GM11168 (cell line): ENCODE results near the gene PDE6B.

Source experiments
- in situ Hi-C: fragments of 300-500 bp; cut with MboI; formaldehyde crosslinking; loops from one replicate; pipeline ENCODE4 v1.12.0; 2022; ENCODE audit warnings: low sequenced_read_pairs; ENCODE audit not compliant: unreplicated experiment

PDE6B gene

DNA sequence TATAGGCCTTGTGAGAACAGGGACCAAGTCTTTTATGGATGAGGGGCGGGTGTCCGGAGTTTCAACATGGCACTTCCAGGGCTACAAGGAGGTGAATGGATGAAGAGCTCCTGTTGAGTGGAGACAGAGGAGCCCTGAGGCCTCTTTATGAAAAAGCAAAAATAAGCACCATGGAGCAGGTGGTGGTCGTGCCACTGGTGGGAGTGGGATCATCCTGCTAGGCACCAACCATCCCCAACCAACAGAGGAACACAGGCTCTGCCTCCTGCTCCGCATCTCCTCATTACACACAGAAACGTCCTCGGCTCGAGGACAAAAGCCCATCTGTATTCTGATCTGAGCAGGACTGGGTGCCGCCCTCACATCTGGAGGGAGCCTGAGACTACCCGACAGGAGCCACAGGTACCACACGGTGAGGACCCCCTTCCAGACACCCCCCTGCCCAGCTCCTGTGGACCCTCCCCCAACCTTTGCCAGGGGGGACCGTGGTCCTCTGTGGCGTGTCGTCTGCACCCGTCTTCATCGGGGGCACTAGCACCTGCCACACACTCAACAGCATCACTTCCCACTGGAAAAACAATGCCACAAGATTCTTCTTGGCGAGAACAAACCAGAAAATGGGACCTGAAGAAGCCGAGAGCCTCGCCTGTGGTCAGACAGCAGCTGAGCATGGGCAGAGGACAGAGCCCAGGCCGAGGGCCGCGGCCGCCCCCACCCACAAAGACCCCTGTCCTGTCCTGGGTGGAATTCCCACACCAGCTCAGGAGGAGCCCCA lies 3.9 kb upstream of the PDE6B start:
- in situ Hi-C loops, result no loop called here

DNA sequence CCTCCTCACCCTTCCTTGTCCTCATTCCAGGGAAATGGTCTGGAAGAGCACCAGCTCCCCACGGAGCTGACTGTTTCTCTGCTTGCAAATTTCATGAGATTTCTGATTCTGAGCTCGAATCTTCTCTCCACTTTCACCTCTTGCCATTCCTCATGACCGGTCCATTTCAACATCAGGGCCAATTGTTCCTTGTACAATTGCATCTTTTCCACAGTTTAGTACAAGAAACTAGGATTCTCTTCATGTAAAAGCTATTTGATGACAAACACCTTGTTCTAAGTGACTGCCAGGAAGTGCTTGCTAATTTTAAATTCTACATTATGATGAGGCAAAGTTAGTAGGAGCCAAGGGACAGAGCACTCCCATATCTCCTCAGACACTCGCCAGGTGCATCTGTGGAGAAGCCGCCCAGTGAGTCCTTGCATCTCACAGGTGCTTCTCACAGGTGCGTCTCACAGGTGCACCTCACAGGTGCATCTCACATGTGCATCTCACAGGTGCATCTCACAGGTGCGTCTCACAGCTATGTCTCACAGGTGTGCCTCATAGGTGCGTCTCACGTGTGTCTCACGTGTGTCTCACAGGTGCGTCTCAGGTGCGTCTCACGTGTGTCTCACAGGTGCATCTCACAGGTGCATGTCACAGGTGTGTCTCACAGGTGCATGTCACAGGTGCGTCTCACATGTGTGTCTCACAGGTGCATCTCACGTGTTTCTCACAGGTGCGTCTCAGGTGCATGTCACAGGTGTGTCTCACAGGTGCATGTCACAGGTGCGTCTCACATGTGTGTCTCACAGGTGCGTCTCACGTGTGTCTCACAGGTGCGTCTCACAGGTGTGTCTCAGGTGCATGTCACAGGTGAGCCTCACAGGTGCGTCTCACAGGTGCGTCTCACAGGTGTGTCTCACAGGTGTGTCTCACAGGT lies 3.0 kb upstream of the PDE6B start:
- in situ Hi-C loops, result no loop called here

DNA sequence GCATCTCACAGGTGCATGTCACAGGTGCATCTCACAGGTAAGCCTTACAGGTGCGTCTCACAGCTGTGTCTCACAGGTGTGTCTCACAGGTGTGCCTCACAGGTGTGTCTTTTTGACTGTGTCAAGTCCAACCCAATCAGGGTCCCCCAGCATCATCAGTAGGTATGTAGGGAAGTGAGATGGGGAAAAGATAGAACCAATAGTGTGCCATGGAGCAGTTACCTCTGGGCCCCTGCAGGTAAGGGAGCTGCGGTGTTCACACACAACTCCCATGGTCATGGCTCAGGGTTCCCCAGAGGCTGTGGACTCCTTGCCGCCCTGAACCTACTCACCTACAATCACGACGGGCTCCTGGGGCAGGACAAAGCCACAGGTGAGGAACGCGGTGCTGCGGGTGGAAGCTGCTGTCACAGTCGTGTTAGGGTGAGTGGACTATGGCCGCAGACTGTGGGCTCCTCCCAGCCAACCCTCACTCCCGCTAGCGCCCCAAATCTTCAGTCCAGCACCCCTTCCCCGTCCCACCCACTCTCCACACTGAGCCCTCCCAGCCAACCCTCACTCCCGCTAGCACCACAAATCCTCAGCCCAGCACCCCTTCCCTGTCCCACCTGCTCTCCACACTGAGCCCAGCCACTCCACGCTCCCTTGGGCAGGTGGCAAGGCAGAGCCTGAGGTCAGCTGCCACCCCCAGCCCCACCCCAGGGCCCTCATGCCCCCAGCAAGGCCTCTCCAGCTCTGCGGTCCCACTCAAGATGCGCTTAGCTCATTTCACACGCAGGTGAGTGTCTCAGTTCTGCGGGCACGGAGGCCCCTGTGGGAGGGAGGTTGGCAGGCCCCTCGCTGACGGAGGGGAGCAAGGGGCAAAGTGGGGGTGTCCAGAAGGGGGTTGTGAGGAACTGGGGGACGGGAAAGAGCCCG lies 2.1 kb upstream of the PDE6B start:
- in situ Hi-C loops, result no loop called here

DNA sequence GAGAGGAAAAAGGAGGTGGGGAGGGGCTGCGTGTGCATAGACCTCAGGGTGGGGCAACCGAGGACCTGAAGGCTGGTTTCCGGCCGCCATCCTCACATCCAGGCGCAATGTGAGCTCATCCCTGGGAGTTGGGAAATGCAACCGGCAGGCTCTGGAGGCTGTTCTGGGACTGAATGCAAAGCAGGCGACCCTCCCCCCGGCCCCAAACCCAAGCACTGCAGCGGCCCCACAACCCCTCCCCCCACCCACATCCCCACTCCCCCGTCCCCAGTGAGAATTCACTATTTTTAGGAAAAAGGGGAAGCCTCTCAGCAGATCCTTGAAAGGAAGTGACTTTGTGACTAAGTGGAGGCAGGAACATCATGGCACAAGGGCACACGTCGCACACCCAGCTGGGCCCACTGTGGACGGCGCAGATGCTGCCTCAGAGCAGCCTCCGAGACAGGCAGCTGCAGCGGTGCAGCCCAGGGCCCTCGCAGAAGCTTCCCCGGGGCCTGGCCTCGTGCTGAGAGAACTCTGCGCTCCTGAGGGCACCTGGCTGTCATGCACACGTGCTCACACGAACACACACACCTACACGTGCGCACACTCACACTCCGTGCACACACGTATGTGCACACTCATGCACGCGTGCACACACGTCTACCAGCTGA lies 1.3 kb upstream of the PDE6B start:
- in situ Hi-C loops, result no loop called here

DNA sequence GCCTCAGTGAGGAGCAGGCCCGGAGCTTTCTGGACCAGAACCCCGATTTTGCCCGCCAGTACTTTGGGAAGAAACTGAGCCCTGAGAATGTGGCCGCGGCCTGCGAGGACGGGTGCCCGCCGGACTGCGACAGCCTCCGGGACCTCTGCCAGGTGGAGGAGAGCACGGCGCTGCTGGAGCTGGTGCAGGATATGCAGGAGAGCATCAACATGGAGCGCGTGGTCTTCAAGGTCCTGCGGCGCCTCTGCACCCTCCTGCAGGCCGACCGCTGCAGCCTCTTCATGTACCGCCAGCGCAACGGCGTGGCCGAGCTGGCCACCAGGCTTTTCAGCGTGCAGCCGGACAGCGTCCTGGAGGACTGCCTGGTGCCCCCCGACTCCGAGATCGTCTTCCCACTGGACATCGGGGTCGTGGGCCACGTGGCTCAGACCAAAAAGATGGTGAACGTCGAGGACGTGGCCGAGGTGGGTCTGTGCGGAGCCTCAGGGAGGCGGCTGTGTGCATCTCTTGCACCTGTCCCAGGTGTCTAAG lies 323 bp downstream of the PDE6B start:
- in situ Hi-C loops, result no loop called here

DNA sequence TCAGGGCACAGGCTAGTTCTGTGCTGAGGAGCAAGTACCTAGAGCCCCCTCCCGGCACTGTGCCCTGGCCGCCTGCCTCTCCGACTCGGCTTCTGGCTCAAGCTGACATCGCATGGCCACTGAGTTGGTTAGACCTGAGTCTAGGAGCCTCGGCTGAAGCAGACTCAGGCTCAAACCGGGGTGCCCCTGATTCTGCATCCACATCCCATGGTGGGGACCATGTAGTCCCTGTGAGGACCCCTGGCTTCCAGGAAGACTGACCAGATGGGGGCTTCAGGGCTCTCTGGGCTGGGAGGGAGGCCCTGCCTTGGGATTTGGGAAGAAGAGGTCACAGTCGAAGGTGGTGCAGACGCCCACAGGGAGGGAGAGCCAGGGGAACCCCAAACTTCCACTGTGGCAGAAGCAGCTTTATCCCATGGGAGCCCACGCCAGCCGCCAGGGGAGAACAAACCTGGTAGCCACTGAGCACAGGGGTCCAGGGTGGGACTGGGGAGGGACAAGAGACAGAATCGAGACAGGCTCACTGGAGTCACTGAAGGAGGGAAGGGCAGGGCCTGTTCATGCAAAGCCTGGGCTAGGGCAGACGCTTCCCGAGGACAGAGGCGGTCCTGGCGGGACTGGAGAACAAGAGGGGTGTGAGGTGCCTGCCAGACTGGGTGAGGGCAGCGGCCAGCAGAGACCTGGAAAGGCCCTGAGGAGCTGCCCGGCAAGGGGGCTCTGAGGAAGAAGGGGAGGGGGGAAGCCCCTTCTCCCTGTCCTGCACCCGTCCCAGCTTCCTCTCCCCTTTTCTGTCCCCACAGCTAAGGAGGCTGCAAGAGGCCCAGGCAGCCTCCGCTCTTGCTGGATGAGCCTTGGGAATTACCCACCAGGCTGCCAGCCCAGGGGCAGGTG lies 1.1 kb downstream of the PDE6B start:
- in situ Hi-C loops, result no loop called here

DNA sequence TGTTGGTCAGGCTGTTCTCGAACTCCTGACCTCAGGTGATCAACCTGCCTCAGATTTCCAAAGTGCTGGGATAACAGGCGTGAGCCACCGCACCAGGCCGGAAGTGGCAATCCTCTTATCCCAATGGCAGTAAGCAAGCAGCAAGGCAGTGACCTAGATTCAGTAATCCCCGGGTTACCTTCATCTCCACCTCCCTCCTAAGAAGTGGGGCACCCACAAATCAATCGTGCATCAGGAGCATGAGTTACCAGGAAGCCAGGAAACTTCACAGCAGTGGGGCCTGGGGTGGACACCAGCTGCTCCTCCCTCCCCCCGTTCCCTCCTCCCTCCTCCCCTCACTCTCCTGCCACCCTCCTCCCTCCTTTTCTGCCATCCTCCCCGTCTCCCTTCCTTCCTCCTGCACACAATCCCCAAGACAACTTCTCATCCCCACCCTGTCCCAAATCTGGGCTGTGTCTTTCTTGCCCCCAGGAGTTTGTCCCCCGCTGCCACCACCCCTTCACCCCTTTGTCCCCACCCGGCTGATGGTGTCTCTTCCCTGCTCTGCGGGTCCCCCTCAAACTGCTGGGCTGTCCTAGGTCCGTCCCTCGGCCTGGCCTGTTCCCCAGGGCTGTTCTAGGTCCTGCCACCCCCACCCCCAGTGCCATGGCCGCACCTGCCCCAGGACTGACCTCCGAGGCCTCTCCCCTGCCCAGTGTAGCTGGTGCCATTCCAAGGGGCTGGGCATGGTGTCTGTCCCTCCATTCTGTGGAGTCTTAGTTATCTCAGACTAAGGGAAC lies 2.2 kb downstream of the PDE6B start:
- in situ Hi-C loops, result no loop called here

DNA sequence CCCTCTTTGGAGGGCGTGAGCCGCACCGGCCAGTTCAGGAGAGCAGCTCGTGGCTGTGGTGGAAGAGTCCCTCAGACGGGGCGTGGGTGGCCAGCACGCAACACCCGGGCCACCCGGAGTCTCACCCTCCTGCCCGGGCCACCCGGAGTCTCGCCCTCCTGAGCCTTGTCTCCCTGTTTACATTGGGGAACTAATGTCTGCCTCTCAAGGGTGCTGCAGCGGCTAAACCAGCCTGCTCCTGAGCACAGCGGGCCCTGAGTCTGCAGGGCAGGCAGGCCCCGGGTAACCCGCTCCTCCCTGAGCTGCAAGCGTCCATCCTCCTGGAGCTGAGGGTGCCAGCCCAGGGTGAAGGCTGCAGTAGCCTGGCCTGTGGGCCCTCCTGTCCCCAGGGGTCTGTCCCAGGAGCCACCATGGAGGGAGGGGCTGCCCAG lies 3.0 kb downstream of the PDE6B start:
- in situ Hi-C loops, result no loop called here

DNA sequence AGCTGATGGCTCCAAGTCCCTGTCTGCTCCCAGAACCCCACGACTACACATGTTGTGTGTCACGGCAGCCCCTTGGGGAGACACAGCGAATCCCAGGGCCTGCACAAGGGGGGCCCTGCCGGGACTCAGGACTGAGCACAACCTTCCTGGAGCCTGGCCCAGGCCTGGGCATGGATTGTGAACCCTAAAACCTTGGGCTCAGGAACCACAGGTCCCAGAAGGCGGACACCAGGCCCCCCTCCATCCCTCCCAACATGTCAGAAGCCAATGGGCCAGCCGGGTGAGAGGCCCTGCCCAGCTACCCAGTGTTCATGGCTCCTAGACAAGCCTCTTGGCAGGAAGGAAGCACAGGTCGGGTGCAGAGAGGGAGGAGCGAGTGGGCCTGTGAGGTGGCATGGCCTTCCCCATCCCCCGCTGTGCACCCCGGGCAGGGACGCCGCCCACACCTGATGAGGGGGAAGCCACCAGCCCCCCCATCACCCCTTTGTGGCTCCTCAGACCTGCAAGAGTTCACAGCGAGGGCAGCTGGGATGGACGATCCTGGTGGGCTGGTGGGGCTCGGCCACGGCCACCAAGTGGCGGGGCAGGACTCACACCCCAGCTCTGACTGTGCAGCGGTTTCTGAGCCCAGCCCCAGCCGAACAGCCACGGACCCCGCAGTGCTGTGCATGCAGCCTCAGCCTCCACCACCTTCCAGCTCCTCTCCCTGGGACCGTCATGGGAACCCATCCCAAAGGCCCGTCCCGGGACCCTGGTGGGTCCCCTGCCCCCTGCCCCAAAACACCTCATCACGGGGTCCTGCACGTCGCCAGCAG lies 3.7 kb downstream of the PDE6B start:
- in situ Hi-C loops, result no loop called here

DNA sequence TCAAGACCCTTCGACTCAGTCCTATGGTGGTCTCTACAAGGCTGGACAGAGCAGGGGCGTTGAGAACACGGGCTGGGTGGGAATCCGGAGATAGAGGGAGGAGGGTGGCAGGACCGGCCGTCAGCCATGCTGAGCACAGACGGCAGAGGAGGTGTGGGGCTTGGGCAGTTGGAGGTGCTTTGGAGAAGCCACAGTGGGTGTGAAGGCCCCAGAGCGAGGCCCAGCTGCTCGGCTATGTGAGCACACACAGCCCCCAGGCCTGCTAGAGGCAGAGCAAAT lies 4.2 kb downstream of the PDE6B start:
- in situ Hi-C loops, result no loop called here

DNA sequence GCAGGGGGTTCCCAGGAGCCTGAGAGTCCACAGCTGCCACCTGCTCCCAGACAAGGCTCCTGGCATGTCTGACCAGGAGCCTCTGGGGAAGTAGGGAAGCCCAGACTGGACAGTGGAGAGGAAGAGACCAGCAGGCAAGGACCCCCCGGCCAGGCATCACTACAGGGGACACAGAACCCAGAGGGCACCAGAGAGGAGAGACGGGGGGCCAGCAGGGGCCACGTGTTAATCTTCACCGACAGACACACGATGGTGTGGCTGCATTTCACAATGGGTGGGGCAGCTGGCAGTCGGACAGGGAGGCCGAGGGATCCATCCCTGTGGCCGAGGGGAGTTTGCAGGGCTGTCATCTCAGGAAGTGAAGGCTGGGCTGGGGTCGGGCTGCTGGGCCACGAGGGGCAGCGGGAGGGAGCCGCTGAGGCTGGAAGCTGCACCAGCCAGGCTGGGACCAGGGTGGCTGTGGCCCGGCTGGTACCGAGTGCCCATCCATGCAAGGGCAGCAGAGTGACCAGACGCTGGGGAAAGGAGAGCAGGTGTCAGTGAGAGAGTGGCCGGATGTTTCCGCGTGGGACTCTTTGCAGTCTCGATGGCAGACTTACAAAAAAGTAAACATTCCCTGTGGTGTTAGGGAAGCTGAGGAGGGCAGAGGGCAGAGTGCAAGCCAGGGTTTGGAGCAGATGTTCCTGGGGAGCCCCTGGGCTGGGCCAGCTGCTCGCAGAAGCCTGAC lies 4.7 kb downstream of the PDE6B start:
- in situ Hi-C loops, result no loop called here

DNA sequence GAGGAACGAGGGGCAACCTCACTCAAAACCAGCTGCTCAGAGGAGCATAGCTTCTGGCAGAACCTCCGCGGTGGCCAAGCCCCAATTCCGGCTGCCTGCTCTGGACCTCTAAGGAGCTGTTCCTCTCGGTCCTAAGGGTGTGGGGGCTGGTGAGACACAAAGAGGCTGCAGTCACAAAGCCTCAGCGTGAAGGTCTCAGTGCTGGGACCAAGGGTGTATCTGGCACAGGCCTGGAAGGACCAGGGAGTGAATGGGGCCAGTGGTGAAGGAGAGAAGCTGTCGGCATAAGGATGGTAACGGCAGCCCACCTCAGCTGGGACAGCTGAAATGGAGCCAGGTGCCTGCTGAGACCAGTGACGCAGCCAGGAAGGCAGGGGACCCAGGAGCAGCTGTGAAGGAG lies 5.3 kb downstream of the PDE6B start:
- in situ Hi-C loops, result no loop called here

DNA sequence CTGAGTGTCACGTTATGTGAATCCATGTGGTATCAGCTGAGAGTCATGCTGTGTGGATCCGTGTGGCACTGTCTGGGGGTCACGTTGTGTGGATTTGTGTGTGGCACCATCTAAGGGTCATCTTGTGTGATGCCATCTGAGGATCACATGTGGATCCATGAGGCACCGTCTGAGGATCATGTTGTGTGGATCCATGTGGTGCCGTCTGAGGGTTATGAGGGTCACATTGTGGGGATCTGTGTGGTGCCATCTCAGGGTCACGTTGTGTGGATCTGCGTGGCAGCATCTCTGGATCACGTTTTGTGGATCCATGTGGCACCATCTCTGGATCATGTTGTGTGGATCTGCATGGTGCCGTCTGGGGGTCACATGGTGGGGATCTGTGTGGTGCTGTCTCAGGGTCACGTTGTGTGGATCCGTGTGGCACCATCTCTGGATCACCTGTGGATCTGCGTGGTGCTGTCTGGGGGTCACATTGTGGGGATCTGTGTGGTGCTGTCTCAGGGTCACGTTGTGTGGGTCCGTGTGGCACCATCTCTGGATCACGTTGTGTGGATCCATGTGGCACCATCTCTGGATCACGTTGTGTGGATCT lies 6.9 kb downstream of the PDE6B start:
- in situ Hi-C loops, result no loop called here

DNA sequence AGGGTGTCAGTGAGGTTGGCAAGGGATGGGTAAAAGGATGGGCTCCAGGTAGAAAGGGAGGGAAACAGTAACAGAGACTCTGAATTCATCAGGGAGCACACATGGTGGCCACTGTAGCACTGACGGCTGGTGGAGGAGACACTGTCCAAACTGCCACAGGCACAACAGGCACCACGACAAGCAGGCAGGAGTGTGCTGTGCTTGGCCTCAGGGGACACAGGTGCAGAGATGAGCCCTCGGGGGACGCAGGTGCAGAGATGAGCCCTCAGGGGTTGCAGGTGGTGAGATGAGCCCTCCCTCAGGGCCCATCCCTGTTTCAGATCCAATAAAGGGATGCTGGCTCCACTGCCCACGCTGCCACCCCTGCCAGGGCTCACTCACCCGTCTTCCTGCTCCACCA lies 7.6 kb downstream of the PDE6B start:
- in situ Hi-C loops, result no loop called here

DNA sequence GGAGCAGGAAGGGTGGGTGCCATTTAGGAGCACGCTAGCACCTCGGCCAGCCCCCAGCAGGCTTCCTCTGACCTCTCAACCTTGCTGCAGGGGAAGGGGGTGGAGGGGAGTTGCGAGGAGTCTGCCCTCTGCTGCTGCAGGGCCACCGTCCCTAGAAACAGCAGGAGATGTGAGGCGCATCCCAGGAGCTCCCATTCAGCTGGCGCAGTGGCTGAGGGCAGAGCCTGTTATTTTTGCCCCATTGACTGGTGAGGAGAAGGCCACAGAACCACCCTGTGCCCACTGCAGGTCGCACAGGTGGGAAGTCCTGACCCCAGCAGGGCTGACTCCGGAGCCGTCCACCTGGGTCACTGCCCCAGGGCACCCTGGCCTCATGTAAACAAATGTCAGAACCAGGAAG lies 8.0 kb downstream of the PDE6B start:
- in situ Hi-C loops, result no loop called here

DNA sequence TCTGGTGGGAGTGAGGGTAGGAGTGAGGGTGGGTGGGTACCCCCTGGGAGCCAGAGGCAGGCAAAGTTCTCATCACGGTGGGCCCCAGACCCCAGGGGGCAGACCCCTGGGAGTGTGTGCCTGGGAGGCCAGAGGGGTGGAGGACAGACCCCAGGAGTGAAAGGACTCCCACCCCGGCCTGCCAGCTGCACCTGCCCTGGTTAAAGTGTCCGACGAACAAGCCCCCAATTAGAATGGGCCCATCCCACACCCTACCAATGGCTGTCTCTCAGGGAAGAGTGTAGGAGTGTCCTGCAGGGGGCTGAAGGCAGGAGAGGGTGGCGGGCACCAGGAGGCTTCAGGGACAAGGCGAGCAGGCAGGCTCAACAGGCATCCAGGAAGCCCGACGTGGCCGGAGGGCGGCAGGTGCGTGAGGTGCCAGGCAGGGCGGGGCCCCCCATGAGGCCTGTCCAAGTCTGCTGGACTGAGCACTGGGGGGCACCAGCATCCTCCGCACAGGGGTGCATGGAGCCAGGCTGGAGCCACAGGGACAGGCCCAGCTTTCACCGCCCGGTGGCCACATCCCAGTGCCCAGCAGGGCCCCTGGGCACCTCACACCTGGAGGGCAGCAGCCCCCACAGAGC lies 8.7 kb downstream of the PDE6B start:
- in situ Hi-C loops, result no loop called here
